Right lobe of liver (tissue), 4 donors: Measurements from ENCODE around the gene MEF2C.

ENCODE experiments used
- CTCF ChIP-seq, 4 donors: fragments of 200-600 bp in 3 of 4; fragments of 450-650 bp in 1 of 4; IDR thresholded peaks; one replicate each; pipeline versions ENCODE4 v1.5.1 to v1.8.0; 2016 to 2022; ENCODE audit warnings: antibody characterized with exemption in 4 of 4, mild to moderate bottlenecking in 2 of 4
- POLR2A ChIP-seq: fragments of 450-650 bp; IDR thresholded peaks from one replicate; pipeline ENCODE4 v1.6.1; 2017; ENCODE audit warnings: antibody characterized with exemption, mild to moderate bottlenecking
- donor health status: DM: no; HTN: no; CAD: no.
- donor health status: DM: no; HTN: no; CAD: no.
- donor health status: DM: no; HTN: yes; CAD: no.

GRCh38 chr5:88782571-88782970 is 100.4 kb downstream of the MEF2C start:
- no peak for TF ChIP-seq CTCF (IDR thresholded peaks at IDR 0.05)
- no peak for TF ChIP-seq POLR2A
